NT2/D1 (cell line): ENCODE results near the gene SLC6A8.

Experiments used
- YY1 ChIP-seq: IDR thresholded peaks from 2 replicates; pipeline ENCODE4 v1.6.1; 2011; ENCODE audit not compliant: insufficient read length, insufficient read depth
- ZNF274 ChIP-seq: IDR thresholded peaks from 2 replicates; pipeline ENCODE4 v1.6.1; 2011; ENCODE audit warnings: mild to moderate bottlenecking, low read depth, low read length

DNA sequence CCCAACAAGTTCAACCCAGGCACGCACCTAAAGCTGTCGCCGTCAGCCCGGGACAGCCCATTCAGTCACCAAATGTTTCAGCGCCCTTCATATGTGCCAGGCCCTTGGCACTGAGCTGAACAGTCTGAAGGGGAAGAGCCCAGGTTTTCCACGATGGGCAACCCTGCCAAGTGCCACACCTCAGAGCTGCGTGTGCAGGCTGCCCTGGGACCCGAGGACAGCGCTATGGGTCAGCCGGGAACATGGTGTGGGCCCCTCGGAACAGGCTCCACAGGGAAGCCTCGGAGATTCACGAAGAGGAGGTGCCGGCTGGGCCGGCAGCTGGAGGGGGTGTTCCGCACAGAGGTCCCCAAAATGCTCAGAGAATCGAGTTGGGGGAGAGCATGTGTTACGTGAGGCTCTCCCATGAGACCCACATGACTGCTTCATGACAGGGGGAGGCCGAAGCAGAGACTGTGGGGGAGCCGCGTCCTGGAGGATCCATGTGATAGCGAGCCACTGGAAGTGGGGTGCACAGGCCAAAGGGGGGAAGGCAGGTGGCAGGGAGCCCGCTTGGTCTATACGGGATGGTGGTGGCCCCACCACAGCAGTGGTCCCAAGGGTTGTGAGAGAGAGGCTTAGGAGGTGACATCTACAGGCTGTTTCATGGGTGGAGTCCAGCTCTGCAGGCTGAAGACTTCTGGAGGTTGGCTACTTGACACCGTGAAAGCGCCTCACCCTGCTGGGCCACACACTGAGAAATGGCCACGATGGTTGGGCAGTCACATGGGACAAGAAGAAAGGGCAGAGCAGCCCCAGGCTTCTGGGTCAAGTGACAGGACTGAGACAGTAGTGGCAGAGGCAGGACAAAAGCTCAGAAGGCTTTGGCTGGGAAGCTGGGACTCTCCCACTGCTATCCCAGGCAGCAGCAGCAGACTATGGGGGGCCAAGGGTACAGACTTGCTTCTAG lies 22.3 kb downstream of the SLC6A8 start:
- TF ChIP-seq YY1 (no peak), ZNF274 (no peak)
